ENCODE data around the gene ENOX2. TPM values are rescaled to one million over a fixed set of nuclear protein-coding genes. Genes with fewer than 3 reads are reported as not detected.
"Not testable (repeated sequence)": the region's sequence is repeated elsewhere in the genome, so short reads cannot be mapped to it uniquely, and the experiment has no call there.

ENOX2 gene
- total RNA-seq, 1 experiment from 2014 or later = 4.0 TPM

- Histone ChIP-seq H3K9me3 (no peaks in the 10 kb centered on the region), H3K27me3 (no peaks in the 10 kb centered on the region), H3K4me3 (no peak overlapping the region), H3K36me3 (no peaks in the 10 kb centered on the region)
- no peak for DNase-seq
Observed at GRCh38 chrX:130799393-130799792, 103.6 kb downstream of the ENOX2 start.

- Histone ChIP-seq H3K4me3 (no peak overlapping the region), H3K9me3 (no peaks in the 10 kb centered on the region), H3K27me3 (no peaks in the 10 kb centered on the region), H3K36me3 (no peaks in the 10 kb centered on the region)
- DNase-seq = no peak
Observed at GRCh38 chrX:130793975-130794374, 109.0 kb downstream of the ENOX2 start.

GRCh38 chrX:130791870-130792269, 111.1 kb downstream of the ENOX2 start:
- H3K27me3 ChIP-seq, H3K36me3 ChIP-seq, H3K4me3 ChIP-seq, H3K9me3 ChIP-seq, DNase-seq: not testable (repeated sequence)

GRCh38 chrX:130789793-130790192, 113.2 kb downstream of the ENOX2 start:
- Histone ChIP-seq H3K4me3 (no peak overlapping the region), H3K9me3 (no peaks in the 10 kb centered on the region), H3K27me3 (no peaks in the 10 kb centered on the region), H3K36me3 (no peaks in the 10 kb centered on the region)
- DNase-seq = no peak

- no peak overlapping the region for H3K4me3 ChIP-seq
- H3K9me3 ChIP-seq = no peaks in the 10 kb centered on the region
- no peak for DNase-seq
- no peaks in the 10 kb centered on the region for H3K36me3 ChIP-seq
- no peaks in the 10 kb centered on the region for H3K27me3 ChIP-seq
Observed at GRCh38 chrX:130788786-130789581, 114.0 kb downstream of the ENOX2 start.

GRCh38 chrX:130786030-130786429, 117.0 kb downstream of the ENOX2 start:
- Histone ChIP-seq H3K36me3 (no peaks in the 10 kb centered on the region), H3K9me3 (no peaks in the 10 kb centered on the region), H3K4me3 (no peak overlapping the region), H3K27me3 (no peaks in the 10 kb centered on the region)
- no peak for DNase-seq

GRCh38 chrX:130778773-130779172, 124.2 kb downstream of the ENOX2 start:
- DNase-seq = no peak
- Histone ChIP-seq H3K27me3 (no peaks in the 10 kb centered on the region), H3K9me3 (no peaks in the 10 kb centered on the region), H3K36me3 (no peaks in the 10 kb centered on the region), H3K4me3 (no peak overlapping the region)

- DNase-seq = no peak
- Histone ChIP-seq H3K4me3 (no peak overlapping the region), H3K9me3 (no peaks in the 10 kb centered on the region), H3K36me3 (no peaks in the 10 kb centered on the region), H3K27me3 (no peaks in the 10 kb centered on the region)
Observed at GRCh38 chrX:130775849-130776248, 127.2 kb downstream of the ENOX2 start.

GRCh38 chrX:130772776-130773143, 130.2 kb downstream of the ENOX2 start:
- no peak for DNase-seq
- Histone ChIP-seq H3K27me3 (no peaks in the 10 kb centered on the region), H3K9me3 (no peaks in the 10 kb centered on the region), H3K36me3 (no peaks in the 10 kb centered on the region), H3K4me3 (no peak overlapping the region)

GRCh38 chrX:130772105-130772775, 130.8 kb downstream of the ENOX2 start:
- DNase-seq = peak; percentile 9
- Histone ChIP-seq H3K36me3 (no peaks in the 10 kb centered on the region), H3K4me3 (no peak overlapping the region), H3K27me3 (no peaks in the 10 kb centered on the region), H3K9me3 (no peaks in the 10 kb centered on the region)

- no peaks in the 10 kb centered on the region for H3K36me3 ChIP-seq
- H3K9me3 ChIP-seq = no peaks in the 10 kb centered on the region
- DNase-seq = no peak
- no peak overlapping the region for H3K4me3 ChIP-seq
- H3K27me3 ChIP-seq = no peaks in the 10 kb centered on the region
Observed at GRCh38 chrX:130771648-130772047, 131.4 kb downstream of the ENOX2 start.

GRCh38 chrX:130771230-130771629, 131.8 kb downstream of the ENOX2 start:
- Histone ChIP-seq H3K36me3 (no peaks in the 10 kb centered on the region), H3K4me3 (no peak overlapping the region), H3K9me3 (no peaks in the 10 kb centered on the region), H3K27me3 (no peaks in the 10 kb centered on the region)
- DNase-seq = no peak

- Histone ChIP-seq H3K27me3 (no peaks in the 10 kb centered on the region), H3K4me3 (no peak overlapping the region), H3K9me3 (no peaks in the 10 kb centered on the region), H3K36me3 (no peaks in the 10 kb centered on the region)
- DNase-seq = peak; percentile 9
Observed at GRCh38 chrX:130770615-130771014, 132.4 kb downstream of the ENOX2 start.

- no peaks in the 10 kb centered on the region for H3K9me3 ChIP-seq
- no peak for DNase-seq
- no peaks in the 10 kb centered on the region for H3K36me3 ChIP-seq
- H3K27me3 ChIP-seq = no peaks in the 10 kb centered on the region
- no peak overlapping the region for H3K4me3 ChIP-seq
Observed at GRCh38 chrX:130769835-130770234, 133.2 kb downstream of the ENOX2 start.

- Histone ChIP-seq H3K9me3 (no peaks in the 10 kb centered on the region), H3K36me3 (no peaks in the 10 kb centered on the region), H3K27me3 (no peaks in the 10 kb centered on the region), H3K4me3 (no peak overlapping the region)
- no peak for DNase-seq
Observed at GRCh38 chrX:130758072-130758471, 144.9 kb downstream of the ENOX2 start.

- H3K36me3 ChIP-seq = no peaks in the 10 kb centered on the region
- no peaks in the 10 kb centered on the region for H3K27me3 ChIP-seq
Observed at GRCh38 chrX:130756233-130756632, 146.8 kb downstream of the ENOX2 start.

GRCh38 chrX:130754353-130754752, 148.7 kb downstream of the ENOX2 start:
- Histone ChIP-seq H3K4me3 (no peak overlapping the region), H3K9me3 (no peaks in the 10 kb centered on the region), H3K36me3 (no peaks in the 10 kb centered on the region), H3K27me3 (no peaks in the 10 kb centered on the region)
- no peak for DNase-seq

More at GRCh38 chrX:130756233-130756632, 146.8 kb downstream of the ENOX2 start:
- no peak for DNase-seq
- no peaks in the 10 kb centered on the region for H3K9me3 ChIP-seq
- no peak overlapping the region for H3K4me3 ChIP-seq
